Activated CD4-positive, alpha-beta T cell treated with anti-CD3 and anti-CD28 coated beads for 4 hours (primary cell): ENCODE measurements around the gene SYPL1.

ENCODE experiments used
- DNase-seq, 2 donors: peaks; one replicate each; pipeline ENCODE4 v3.0.0-alpha.2; 2020

The SYPL1 gene

GRCh38 chr7:106121189-106121810 lies 9.2 kb upstream of the SYPL1 start:
- DNase-seq = no peak

GRCh38 chr7:106120500-106120899 lies 8.4 kb upstream of the SYPL1 start:
- DNase-seq = no peak

- DNase-seq = no peak
Measured at GRCh38 chr7:106119719-106120118, 7.6 kb upstream of the SYPL1 start.

- DNase-seq = no peak
Measured at GRCh38 chr7:106117786-106118544, 5.9 kb upstream of the SYPL1 start.

- no peak for DNase-seq
Measured at GRCh38 chr7:106116161-106116704, 4.1 kb upstream of the SYPL1 start.

GRCh38 chr7:106114716-106115383 lies 2.7 kb upstream of the SYPL1 start:
- DNase-seq = peak; percentile 13 to 17

- DNase-seq = no peak
Measured at GRCh38 chr7:106112972-106113421, 885 bp upstream of the SYPL1 start.

- no peak for DNase-seq
Measured at GRCh38 chr7:106111655-106112117, 426 bp downstream of the SYPL1 start.

- DNase-seq = no peak
Measured at GRCh38 chr7:106110885-106111654, 1.0 kb downstream of the SYPL1 start.

GRCh38 chr7:106110238-106110560 lies 1.9 kb downstream of the SYPL1 start:
- DNase-seq = no peak

- no peak for DNase-seq
Measured at GRCh38 chr7:106109521-106110237, 2.4 kb downstream of the SYPL1 start.

- DNase-seq = no peak
Measured at GRCh38 chr7:106108991-106109390, 3.1 kb downstream of the SYPL1 start.

GRCh38 chr7:106104721-106105260 lies 7.3 kb downstream of the SYPL1 start:
- no peak for DNase-seq

GRCh38 chr7:106102387-106102966 lies 9.6 kb downstream of the SYPL1 start:
- DNase-seq = no peak

- DNase-seq = no peak
Measured at GRCh38 chr7:106101726-106102125, 10.4 kb downstream of the SYPL1 start.

GRCh38 chr7:106100863-106101629 lies 11.1 kb downstream of the SYPL1 start:
- DNase-seq = no peak

- DNase-seq = no peak
Measured at GRCh38 chr7:106099539-106099938, 12.6 kb downstream of the SYPL1 start.

- DNase-seq = no peak
Measured at GRCh38 chr7:106098889-106099288, 13.2 kb downstream of the SYPL1 start.

- DNase-seq = no peak
Measured at GRCh38 chr7:106095634-106096033, 16.5 kb downstream of the SYPL1 start.

GRCh38 chr7:106094780-106095179 lies 17.3 kb downstream of the SYPL1 start:
- no peak for DNase-seq

- DNase-seq = no peak
Measured at GRCh38 chr7:106092204-106092603, 19.9 kb downstream of the SYPL1 start.
